ENCODE data around the gene PAFAH1B1.
"Not testable (repeated sequence)": the region's sequence is repeated elsewhere in the genome, so short reads cannot be mapped to it uniquely, and the experiment has no call there.

Gene PAFAH1B1

GRCh38 chr17:2566056-2566455 lies 27.4 kb upstream of the PAFAH1B1 start:
- no peak overlapping the region for H3K14ac ChIP-seq (ENCODE audit: low read length)
- H3K79me2 ChIP-seq (ENCODE audit: control insufficient read depth, insufficient read depth, low read length, poor library complexity) = no peaks in the 10 kb centered on the region
- H3K36me3 ChIP-seq (ENCODE audit: control insufficient read depth in 1 of 2, insufficient read depth in 2 of 2, low read length in 2 of 2) = no peaks in the 10 kb centered on the region
- no peak overlapping the region for H2BK5ac ChIP-seq (ENCODE audit: low read depth, low read length, poor library complexity)
- H3K27ac ChIP-seq (ENCODE audit: low read depth, low read length) = no peak overlapping the region
- no peak overlapping the region for H2AK5ac ChIP-seq (ENCODE audit: low read length)
- H2BK12ac ChIP-seq (ENCODE audit: low read length) = no peak overlapping the region
- H4K12ac ChIP-seq (ENCODE audit: low read depth, low read length) = no peak overlapping the region
- no peak overlapping the region for H3K23ac ChIP-seq (ENCODE audit: low read length)
- no peak overlapping the region for H4K91ac ChIP-seq (ENCODE audit: low read depth, low read length)
- H3K9ac ChIP-seq (ENCODE audit: low read length) = no peak overlapping the region
- no CpG with 5 or more reads among the region's 3 CpGs for WGBS (ENCODE audit: extremely low coverage, insufficient coverage, insufficient read length)
- no peak overlapping the region for H2AFZ ChIP-seq (ENCODE audit: insufficient read depth, low read length, poor library complexity)
- H3K4ac ChIP-seq (ENCODE audit: low read depth, low read length) = no peak overlapping the region
- H3K9me3 ChIP-seq (ENCODE audit: insufficient read depth, low read depth, low read length) = no peaks in the 10 kb centered on the region
- peaks cover 0 to 2% of the 10 kb centered on the region in 2 experiments for H3K4me1 ChIP-seq (ENCODE audit: control insufficient read depth in 1 of 2, insufficient read depth in 2 of 2, low read length in 2 of 2)
- no peaks in the 10 kb centered on the region for H3K27me3 ChIP-seq (ENCODE audit: insufficient read depth, low read length)
- no peak overlapping the region for H3K4me3 ChIP-seq (ENCODE audit: low read depth, low read length)
- DNase-seq = no peak
- no peaks in the 10 kb centered on the region for H3K79me1 ChIP-seq (ENCODE audit: low read length)
- H2BK120ac ChIP-seq (ENCODE audit: insufficient read depth, low read length, poor library complexity) = no peak overlapping the region
- H3K4me2 ChIP-seq (ENCODE audit: low read length) = no peak overlapping the region
- H3K18ac ChIP-seq (ENCODE audit: low read length) = no peak overlapping the region
- H4K8ac ChIP-seq (ENCODE audit: low read depth, low read length) = no peak overlapping the region

- Histone ChIP-seq H3K4me3 (ENCODE audit: low read depth, low read length) (no peak overlapping the region), H2BK5ac (ENCODE audit: low read depth, low read length, poor library complexity) (no peak overlapping the region), H3K18ac (ENCODE audit: low read length) (no peak overlapping the region), H3K4me2 (ENCODE audit: low read length) (no peak overlapping the region), H3K23ac (ENCODE audit: low read length) (no peak overlapping the region), H2BK120ac (ENCODE audit: insufficient read depth, low read length, poor library complexity) (no peak overlapping the region), H4K12ac (ENCODE audit: low read depth, low read length) (no peak overlapping the region), H2AK5ac (ENCODE audit: low read length) (no peak overlapping the region), H4K8ac (ENCODE audit: low read depth, low read length) (no peak overlapping the region), H3K27ac (ENCODE audit: low read depth, low read length) (no peak overlapping the region), H3K79me2 (ENCODE audit: control insufficient read depth, insufficient read depth, low read length, poor library complexity) (no peaks in the 10 kb centered on the region), H4K91ac (ENCODE audit: low read depth, low read length) (no peak overlapping the region), H2BK12ac (ENCODE audit: low read length) (no peak overlapping the region), H3K27me3 (ENCODE audit: insufficient read depth, low read length) (no peaks in the 10 kb centered on the region), H3K4ac (ENCODE audit: low read depth, low read length) (no peak overlapping the region), H2AFZ (ENCODE audit: insufficient read depth, low read length, poor library complexity) (no peak overlapping the region), H3K4me1 (ENCODE audit: control insufficient read depth in 1 of 2, insufficient read depth in 2 of 2, low read length in 2 of 2) (no peaks in the 10 kb centered on the region), H3K9me3 (ENCODE audit: insufficient read depth, low read depth, low read length) (no peaks in the 10 kb centered on the region), H3K9ac (ENCODE audit: low read length) (no peak overlapping the region), H3K14ac (ENCODE audit: low read length) (no peak overlapping the region), H3K79me1 (ENCODE audit: low read length) (no peaks in the 10 kb centered on the region), H3K36me3 (ENCODE audit: control insufficient read depth in 1 of 2, insufficient read depth in 2 of 2, low read length in 2 of 2) (no peaks in the 10 kb centered on the region)
- DNase-seq = no peak
- WGBS (ENCODE audit: extremely low coverage, insufficient coverage, insufficient read length) = no CpG with 5 or more reads among the region's 4 CpGs
Observed at GRCh38 chr17:2571523-2572303, 21.7 kb upstream of the PAFAH1B1 start.

GRCh38 chr17:2572304-2572609 lies 21.2 kb upstream of the PAFAH1B1 start:
- H4K91ac ChIP-seq (ENCODE audit: low read depth, low read length) = not testable (repeated sequence)

DNA sequence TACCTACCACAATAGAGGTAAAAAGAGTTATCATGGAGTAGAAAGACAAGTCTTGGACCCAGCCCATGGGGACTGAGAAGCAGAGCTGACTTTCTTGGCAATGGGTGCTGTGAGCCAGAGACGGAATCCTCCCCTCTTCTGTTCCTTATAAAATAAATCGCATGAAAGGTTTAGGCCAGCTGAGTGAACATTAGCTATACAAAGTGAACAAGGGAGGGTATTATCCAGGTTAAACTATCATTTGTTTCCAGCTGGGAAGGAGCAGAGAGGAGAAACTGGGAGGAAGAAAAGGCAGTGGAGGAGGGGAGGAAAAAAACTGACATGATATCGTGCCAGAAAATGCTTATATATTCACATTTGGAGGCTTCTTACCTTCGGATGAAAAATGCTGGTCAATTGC lies 13.3 kb upstream of the PAFAH1B1 start:
- H4K91ac ChIP-seq (ENCODE audit: low read depth, low read length) = no peak overlapping the region
- no CpG with 5 or more reads among the region's 4 CpGs for WGBS (ENCODE audit: extremely low coverage, insufficient coverage, insufficient read length)
- H3K79me2 ChIP-seq (ENCODE audit: control insufficient read depth, insufficient read depth, low read length, poor library complexity) = no peaks in the 10 kb centered on the region
- H3K27ac ChIP-seq (ENCODE audit: low read depth, low read length) = no peak overlapping the region
- H3K4me3 ChIP-seq (ENCODE audit: low read depth, low read length) = no peak overlapping the region
- H4K8ac ChIP-seq (ENCODE audit: low read depth, low read length) = no peak overlapping the region
- no peak overlapping the region for H2AK5ac ChIP-seq (ENCODE audit: low read length)
- H4K12ac ChIP-seq (ENCODE audit: low read depth, low read length) = no peak overlapping the region
- no peaks in the 10 kb centered on the region for H3K27me3 ChIP-seq (ENCODE audit: insufficient read depth, low read length)
- no peak for DNase-seq
- H3K18ac ChIP-seq (ENCODE audit: low read length) = no peak overlapping the region
- H3K4me2 ChIP-seq (ENCODE audit: low read length) = no peak overlapping the region
- H3K4me1 ChIP-seq (ENCODE audit: control insufficient read depth in 1 of 2, insufficient read depth in 2 of 2, low read length in 2 of 2) = no peaks in the 10 kb centered on the region
- H3K36me3 ChIP-seq (ENCODE audit: control insufficient read depth in 1 of 2, insufficient read depth in 2 of 2, low read length in 2 of 2) = no peaks in the 10 kb centered on the region
- no peaks in the 10 kb centered on the region for H3K9me3 ChIP-seq (ENCODE audit: insufficient read depth, low read depth, low read length)
- no peak overlapping the region for H3K4ac ChIP-seq (ENCODE audit: low read depth, low read length)
- no peak overlapping the region for H2BK120ac ChIP-seq (ENCODE audit: insufficient read depth, low read length, poor library complexity)
- H3K79me1 ChIP-seq (ENCODE audit: low read length) = no peaks in the 10 kb centered on the region
- no peak overlapping the region for H3K14ac ChIP-seq (ENCODE audit: low read length)
- no peak overlapping the region for H3K23ac ChIP-seq (ENCODE audit: low read length)
- H2BK5ac ChIP-seq (ENCODE audit: low read depth, low read length, poor library complexity) = no peak overlapping the region
- H3K9ac ChIP-seq (ENCODE audit: low read length) = no peak overlapping the region
- no peak overlapping the region for H2AFZ ChIP-seq (ENCODE audit: insufficient read depth, low read length, poor library complexity)
- H2BK12ac ChIP-seq (ENCODE audit: low read length) = no peak overlapping the region

More at GRCh38 chr17:2572304-2572609, 21.2 kb upstream of the PAFAH1B1 start:
- H2AFZ ChIP-seq (ENCODE audit: insufficient read depth, low read length, poor library complexity); H3K27ac ChIP-seq (ENCODE audit: low read depth, low read length); DNase-seq; H3K4me2 ChIP-seq (ENCODE audit: low read length); H3K27me3 ChIP-seq (ENCODE audit: insufficient read depth, low read length); H2BK120ac ChIP-seq (ENCODE audit: insufficient read depth, low read length, poor library complexity); H3K18ac ChIP-seq (ENCODE audit: low read length); H3K9me3 ChIP-seq (ENCODE audit: insufficient read depth, low read depth, low read length); H2AK5ac ChIP-seq (ENCODE audit: low read length); H4K12ac ChIP-seq (ENCODE audit: low read depth, low read length); H2BK12ac ChIP-seq (ENCODE audit: low read length); H2BK5ac ChIP-seq (ENCODE audit: low read depth, low read length, poor library complexity); H3K9ac ChIP-seq (ENCODE audit: low read length); H3K4ac ChIP-seq (ENCODE audit: low read depth, low read length); H3K4me1 ChIP-seq (ENCODE audit: control insufficient read depth in 1 of 2, insufficient read depth in 2 of 2, low read length in 2 of 2); H3K79me2 ChIP-seq (ENCODE audit: control insufficient read depth, insufficient read depth, low read length, poor library complexity); H3K36me3 ChIP-seq (ENCODE audit: control insufficient read depth in 1 of 2, insufficient read depth in 2 of 2, low read length in 2 of 2); H4K8ac ChIP-seq (ENCODE audit: low read depth, low read length); H3K79me1 ChIP-seq (ENCODE audit: low read length); H3K14ac ChIP-seq (ENCODE audit: low read length); H3K23ac ChIP-seq (ENCODE audit: low read length); H3K4me3 ChIP-seq (ENCODE audit: low read depth, low read length): not testable (repeated sequence)
- WGBS (ENCODE audit: extremely low coverage, insufficient coverage, insufficient read length) = no CpG with 5 or more reads among the region's 7 CpGs

Measured in trophoblast cell (in vitro differentiated cells and primary cell).